Endothelial cell of umbilical vein (primary cell): ENCODE measurements around the gene MTFP1.

Source experiments
- CTCF ChIP-seq, 2 donors: IDR thresholded peaks; 1 replicate in 1 of 2; 2 replicates in 1 of 2; pipeline ENCODE4 v1.5.1; 2011; ENCODE audit warnings: low read length in 2 of 2, mild to moderate bottlenecking in 2 of 2, moderate library complexity in 2 of 2, control low read depth in 1 of 2, inconsistent platforms in 1 of 2, low read depth in 1 of 2; ENCODE audit not compliant: insufficient read depth in 1 of 2; ENCODE audit errors: extremely low read depth in 1 of 2
- POLR2A ChIP-seq: IDR thresholded peaks from 2 replicates; pipeline ENCODE4 v1.6.1; 2012; ENCODE audit warnings: low read depth, mild to moderate bottlenecking, control low read depth, low read length

DNA sequence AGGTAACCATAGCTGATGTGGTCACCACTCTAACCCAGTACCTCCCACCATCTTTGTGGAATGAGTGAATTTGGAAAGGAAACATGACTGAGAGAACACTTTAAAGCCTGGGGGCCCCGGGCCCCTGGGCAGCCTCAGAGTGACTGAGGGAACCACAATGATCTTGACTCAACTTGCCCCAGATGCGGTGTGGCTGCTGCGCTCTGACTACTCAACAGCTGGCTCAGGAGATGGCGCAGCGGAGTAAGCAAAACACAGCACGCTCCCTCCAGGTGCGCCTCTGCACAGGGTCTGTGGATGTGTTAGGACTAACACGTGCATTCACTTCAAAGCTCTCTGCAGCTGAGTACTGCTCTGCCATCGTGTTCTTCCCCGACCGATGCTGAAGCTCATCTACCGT, 44.3 kb upstream of the MTFP1 start:
- TF ChIP-seq CTCF (IDR thresholded peaks at IDR 0.05; ENCODE audit: extremely low read depth in 1 of 2, insufficient read depth in 1 of 2, low read depth in 1 of 2, low read length in 2 of 2): no peak
- TF ChIP-seq POLR2A: no peak
